Thoracic aorta (tissue), 2 donors: Measurements from ENCODE around the gene IFRD2. TPM values are rescaled to one million over a fixed set of nuclear protein-coding genes. Genes with fewer than 3 reads are reported as not detected.

Source experiments
- ATAC-seq: fragments of 150-250 bp; one replicate; pipeline ENCODE4 v1.8.0; 2017; ENCODE audit warnings: low read depth; ENCODE audit not compliant: insufficient number of reproducible peaks, low FRiP score
- DNase-seq: peaks from one replicate; pipeline ENCODE4 v3.0.0-alpha.2; 2020; ENCODE audit warnings: low spot score
- H3K27ac ChIP-seq, 2 donors: fragments of 200-600 bp; sonication (generic); 1 replicate in 1 of 2; 2 replicates in 1 of 2; pipeline ENCODE4 v1.5.1; 2016; ENCODE audit warnings: mild to moderate bottlenecking in 2 of 2, moderate library complexity in 2 of 2
- H3K27me3 ChIP-seq: fragments of 200-600 bp; sonication (generic); replicated peaks from 2 replicates; pipeline ENCODE4 v1.6.0; 2016; ENCODE audit warnings: mild to moderate bottlenecking; ENCODE audit not compliant: insufficient read depth
- H3K36me3 ChIP-seq: fragments of 200-600 bp; sonication (generic); one replicate; pipeline ENCODE4 v1.5.1; 2016
- H3K4me1 ChIP-seq, 2 donors: fragments of 200-600 bp; sonication (generic); 1 replicate in 1 of 2; 2 replicates in 1 of 2; pipeline versions ENCODE4 v1.5.1 to v1.6.0; 2016; ENCODE audit warnings: low read depth in 2 of 2, mild to moderate bottlenecking in 1 of 2; ENCODE audit not compliant: control insufficient read depth in 1 of 2
- H3K4me3 ChIP-seq: fragments of 200-600 bp; sonication (generic); 2 replicates; pipeline ENCODE4 v1.5.1; 2016; ENCODE audit warnings: mild to moderate bottlenecking
- H3K9me3 ChIP-seq: fragments of 200-600 bp; sonication (generic); 2 replicates; pipeline ENCODE4 v1.5.1; 2016
- CTCF ChIP-seq: fragments of 200-600 bp; sonication (generic); IDR thresholded peaks from one replicate; pipeline ENCODE4 v1.5.1; 2019; ENCODE audit warnings: antibody characterized with exemption
- total RNA-seq, 2 donors: library from RNA; depleted of rRNA; stranded (reverse); fragments of >200 nt; gene quantifications; one replicate each; pipeline versions ENCODE4 v1.1.0 to v1.2.3, GENCODE V29; 2016

IFRD2 gene
- total RNA-seq, 2 donors from 2014 or later: 43.3 to 118 TPM

- no peak for TF ChIP-seq CTCF
- no peak for DNase-seq
- peak overlapping the region; percentile 91 to 97 for H3K27ac ChIP-seq
- H3K4me1 ChIP-seq: peaks cover 26 to 44% of the 10 kb centered on the region in 2 donors
- H3K27me3 ChIP-seq: no peaks in the 10 kb centered on the region
- H3K4me3 ChIP-seq: peak overlapping the region; percentile 73
- H3K36me3 ChIP-seq: peaks cover 6% of the 10 kb centered on the region
- H3K9me3 ChIP-seq: no peaks in the 10 kb centered on the region
- peak; percentile 27 for ATAC-seq
Observed at GRCh38 chr3:50320853-50321335, 28.7 kb upstream of the IFRD2 start.

GRCh38 chr3:50319894-50320625 lies 27.8 kb upstream of the IFRD2 start:
- H3K27me3 ChIP-seq: no peaks in the 10 kb centered on the region
- H3K27ac ChIP-seq: peak overlapping the region; percentile 91 to 97
- H3K9me3 ChIP-seq: no peaks in the 10 kb centered on the region
- H3K36me3 ChIP-seq: peaks cover 4% of the 10 kb centered on the region
- DNase-seq: no peak
- no peak for ATAC-seq
- peak overlapping the region; percentile 73 for H3K4me3 ChIP-seq
- peaks cover 26 to 44% of the 10 kb centered on the region in 2 donors for H3K4me1 ChIP-seq
- TF ChIP-seq CTCF: no peak

- DNase-seq (no peak), ATAC-seq (no peak)
- Histone ChIP-seq H3K9me3 (no peaks in the 10 kb centered on the region), H3K27me3 (no peaks in the 10 kb centered on the region), H3K27ac (no peak overlapping the region), H3K4me1 (peaks cover 26 to 44% of the 10 kb centered on the region in 2 donors), H3K4me3 (peak overlapping the region; percentile 73), H3K36me3 (peaks cover 4% of the 10 kb centered on the region)
- no peak for TF ChIP-seq CTCF
Observed at GRCh38 chr3:50319181-50319893, 27.1 kb upstream of the IFRD2 start.

GRCh38 chr3:50318615-50319014 lies 26.4 kb upstream of the IFRD2 start:
- Histone ChIP-seq H3K9me3 (no peaks in the 10 kb centered on the region), H3K4me1 (peaks cover 26 to 39% of the 10 kb centered on the region in 2 donors), H3K27me3 (no peaks in the 10 kb centered on the region), H3K27ac (no peak overlapping the region), H3K4me3 (no peak overlapping the region), H3K36me3 (peaks cover 4% of the 10 kb centered on the region)
- no peak for ATAC-seq
- TF ChIP-seq CTCF: no peak
- DNase-seq: no peak

DNA sequence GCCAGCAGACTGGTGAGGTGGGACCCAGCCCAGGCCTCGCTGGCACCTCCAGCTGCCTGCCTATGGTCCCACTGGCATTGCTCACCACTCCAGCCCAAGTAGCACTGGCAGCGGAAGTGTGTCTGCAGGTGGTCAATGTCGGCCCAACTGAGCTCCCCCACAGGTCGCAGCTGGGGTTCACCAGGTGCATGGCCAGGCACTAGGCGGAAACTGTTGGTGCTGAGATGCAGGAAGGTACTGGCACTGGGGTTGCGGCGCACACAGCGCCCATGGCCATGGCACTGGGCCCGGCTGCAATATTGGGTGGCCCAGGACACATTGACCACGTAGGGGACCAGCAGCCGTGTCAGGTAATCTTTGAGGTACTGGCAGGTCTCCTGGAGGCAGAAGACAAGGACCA lies 25.9 kb upstream of the IFRD2 start:
- peaks cover 4% of the 10 kb centered on the region for H3K36me3 ChIP-seq
- H3K27ac ChIP-seq: no peak overlapping the region

More for the DNA sequence above, 25.9 kb upstream of the IFRD2 start:
- no peak for DNase-seq
- no peak for ATAC-seq
- H3K9me3 ChIP-seq: no peaks in the 10 kb centered on the region
- no peak overlapping the region for H3K4me3 ChIP-seq
- H3K27me3 ChIP-seq: no peaks in the 10 kb centered on the region
- peaks cover 26 to 39% of the 10 kb centered on the region in 2 donors for H3K4me1 ChIP-seq
- no peak for TF ChIP-seq CTCF
